Parathyroid adenoma (tissue), 2 donors: ENCODE measurements around the gene ITFG2.

Experiments used
- H2AFZ ChIP-seq: fragments of 300-600 bp; sonication (generic); one replicate; pipeline ENCODE4 v1.7.0; 2017; ENCODE audit warnings: antibody characterized with exemption, mild to moderate bottlenecking
- H3K27ac ChIP-seq: fragments of 300-600 bp; sonication (generic); one replicate; pipeline ENCODE4 v1.7.0; 2017
- H3K27me3 ChIP-seq: fragments of 300-600 bp; sonication (generic); one replicate; pipeline ENCODE4 v1.7.0; 2017; ENCODE audit warnings: low read length; ENCODE audit not compliant: control insufficient read depth, insufficient read depth
- H3K36me3 ChIP-seq: fragments of 300-600 bp; sonication (generic); one replicate; pipeline ENCODE4 v1.7.0; 2017; ENCODE audit warnings: low read length; ENCODE audit not compliant: control insufficient read depth, insufficient read depth
- H3K4me1 ChIP-seq: fragments of 300-600 bp; sonication (generic); one replicate; pipeline ENCODE4 v1.7.0; 2017; ENCODE audit warnings: control low read depth
- H3K4me2 ChIP-seq: fragments of 300-600 bp; sonication (generic); one replicate; pipeline ENCODE4 v1.7.0; 2017; ENCODE audit warnings: low read length
- H3K4me3 ChIP-seq: fragments of 300-600 bp; sonication (generic); one replicate; pipeline ENCODE4 v1.7.0; 2017; ENCODE audit warnings: low read depth, low read length
- H3K79me2 ChIP-seq: fragments of 300-600 bp; sonication (generic); one replicate; pipeline ENCODE4 v1.7.0; 2017; ENCODE audit warnings: control low read depth
- H3K9ac ChIP-seq: fragments of 300-600 bp; sonication (generic); one replicate; pipeline ENCODE4 v1.7.0; 2017; ENCODE audit warnings: mild to moderate bottlenecking
- H3K9me3 ChIP-seq: fragments of 300-600 bp; sonication (generic); one replicate; pipeline ENCODE4 v1.7.0; 2017; ENCODE audit warnings: low read length; ENCODE audit not compliant: control insufficient read depth
- TF ChIP-seq, protein P1 (sequence below): fragments of 300-600 bp; sonication (generic); IDR thresholded peaks from one replicate; pipeline ENCODE4 v1.7.0; 2017; ENCODE audit warnings: antibody characterized with exemption, mild to moderate bottlenecking
- donor health status: primary hyperparathyroidism.

Gene ITFG2

DNA sequence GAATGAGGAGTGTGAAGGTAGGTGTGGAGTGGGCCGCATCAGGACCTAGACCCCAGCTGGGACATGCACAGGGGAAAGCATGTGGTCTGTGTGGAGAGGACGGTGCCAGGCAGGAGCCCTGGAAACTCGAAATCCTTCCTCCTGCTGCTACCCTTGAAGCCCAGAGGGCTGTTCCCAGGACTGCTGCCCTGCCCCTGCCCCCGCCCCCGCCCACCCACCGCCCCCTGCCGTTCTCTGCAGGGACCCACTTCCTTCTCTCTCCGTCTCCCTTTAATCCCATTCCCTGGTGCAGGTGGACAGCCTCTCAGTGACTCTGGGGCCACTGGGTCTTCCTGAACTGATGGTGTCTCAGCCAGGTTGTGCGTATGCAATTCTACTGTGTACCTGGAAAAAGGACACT, 8.0 kb downstream of the ITFG2 start:
- TF ChIP-seq, protein P1, sequence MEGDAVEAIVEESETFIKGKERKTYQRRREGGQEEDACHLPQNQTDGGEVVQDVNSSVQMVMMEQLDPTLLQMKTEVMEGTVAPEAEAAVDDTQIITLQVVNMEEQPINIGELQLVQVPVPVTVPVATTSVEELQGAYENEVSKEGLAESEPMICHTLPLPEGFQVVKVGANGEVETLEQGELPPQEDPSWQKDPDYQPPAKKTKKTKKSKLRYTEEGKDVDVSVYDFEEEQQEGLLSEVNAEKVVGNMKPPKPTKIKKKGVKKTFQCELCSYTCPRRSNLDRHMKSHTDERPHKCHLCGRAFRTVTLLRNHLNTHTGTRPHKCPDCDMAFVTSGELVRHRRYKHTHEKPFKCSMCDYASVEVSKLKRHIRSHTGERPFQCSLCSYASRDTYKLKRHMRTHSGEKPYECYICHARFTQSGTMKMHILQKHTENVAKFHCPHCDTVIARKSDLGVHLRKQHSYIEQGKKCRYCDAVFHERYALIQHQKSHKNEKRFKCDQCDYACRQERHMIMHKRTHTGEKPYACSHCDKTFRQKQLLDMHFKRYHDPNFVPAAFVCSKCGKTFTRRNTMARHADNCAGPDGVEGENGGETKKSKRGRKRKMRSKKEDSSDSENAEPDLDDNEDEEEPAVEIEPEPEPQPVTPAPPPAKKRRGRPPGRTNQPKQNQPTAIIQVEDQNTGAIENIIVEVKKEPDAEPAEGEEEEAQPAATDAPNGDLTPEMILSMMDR = no peak
- Histone ChIP-seq H3K4me2 (no peak overlapping the region), H3K4me3 (no peak overlapping the region), H3K27me3 (no peaks in the 10 kb centered on the region), H3K36me3 (no peaks in the 10 kb centered on the region), H3K9ac (no peak overlapping the region), H3K27ac (no peak overlapping the region), H2AFZ (no peak overlapping the region), H3K79me2 (peaks cover 20% of the 10 kb centered on the region), H3K9me3 (no peaks in the 10 kb centered on the region), H3K4me1 (no peaks in the 10 kb centered on the region)

DNA sequence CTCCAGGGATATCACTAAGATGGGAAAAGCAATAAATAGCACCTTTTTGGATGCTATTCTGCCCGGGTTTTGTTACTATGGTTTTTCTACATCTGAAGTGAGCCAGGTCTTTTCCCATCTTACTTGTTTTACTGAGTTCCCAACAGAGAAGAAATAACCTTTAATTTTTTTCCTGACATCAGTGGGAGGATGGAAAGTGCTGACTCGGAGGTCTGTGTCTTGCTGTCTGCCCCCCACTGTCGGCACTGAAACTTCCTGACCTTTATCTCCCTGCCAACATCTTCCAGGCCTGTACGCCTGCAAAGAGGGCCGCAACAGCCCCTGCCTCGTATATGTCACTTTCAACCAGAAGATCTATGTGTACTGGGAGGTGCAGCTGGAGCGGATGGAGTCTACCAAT, 11.0 kb downstream of the ITFG2 start:
- Histone ChIP-seq H3K36me3 (no peaks in the 10 kb centered on the region), H3K79me2 (peaks cover 3% of the 10 kb centered on the region), H3K4me3 (no peak overlapping the region), H2AFZ (no peak overlapping the region), H3K4me1 (no peaks in the 10 kb centered on the region), H3K27me3 (no peaks in the 10 kb centered on the region), H3K9me3 (no peaks in the 10 kb centered on the region), H3K9ac (no peak overlapping the region), H3K4me2 (no peak overlapping the region), H3K27ac (no peak overlapping the region)
- TF ChIP-seq, protein P1 = no peak

DNA sequence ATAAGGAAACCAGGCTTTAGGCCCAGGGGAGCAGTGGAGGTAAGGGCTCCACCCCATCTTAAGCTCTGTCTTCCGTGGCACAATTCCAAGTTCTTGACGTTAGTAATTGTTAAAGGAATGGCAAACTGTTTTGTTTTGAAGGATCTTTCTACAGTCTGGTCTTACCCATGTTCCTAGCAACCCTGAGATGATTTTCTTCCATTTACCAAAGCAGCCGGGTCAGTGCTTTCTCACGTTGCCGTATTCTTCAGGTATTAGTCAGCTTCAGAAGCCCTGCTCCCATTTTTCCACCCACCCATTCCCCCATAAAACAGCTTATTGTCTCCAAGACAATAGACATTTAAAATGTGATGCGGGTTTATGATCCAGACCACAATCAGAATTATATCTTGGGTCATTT, 12.1 kb downstream of the ITFG2 start:
- H3K79me2 ChIP-seq = peaks cover 3% of the 10 kb centered on the region
- H3K9me3 ChIP-seq = no peaks in the 10 kb centered on the region
- H3K4me3 ChIP-seq = no peak overlapping the region
- no peak overlapping the region for H3K27ac ChIP-seq
- H3K4me1 ChIP-seq = no peaks in the 10 kb centered on the region
- no peaks in the 10 kb centered on the region for H3K27me3 ChIP-seq
- no peaks in the 10 kb centered on the region for H3K36me3 ChIP-seq
- H2AFZ ChIP-seq = no peak overlapping the region
- no peak overlapping the region for H3K9ac ChIP-seq
- TF ChIP-seq, protein P1 = no peak
- no peak overlapping the region for H3K4me2 ChIP-seq

DNA sequence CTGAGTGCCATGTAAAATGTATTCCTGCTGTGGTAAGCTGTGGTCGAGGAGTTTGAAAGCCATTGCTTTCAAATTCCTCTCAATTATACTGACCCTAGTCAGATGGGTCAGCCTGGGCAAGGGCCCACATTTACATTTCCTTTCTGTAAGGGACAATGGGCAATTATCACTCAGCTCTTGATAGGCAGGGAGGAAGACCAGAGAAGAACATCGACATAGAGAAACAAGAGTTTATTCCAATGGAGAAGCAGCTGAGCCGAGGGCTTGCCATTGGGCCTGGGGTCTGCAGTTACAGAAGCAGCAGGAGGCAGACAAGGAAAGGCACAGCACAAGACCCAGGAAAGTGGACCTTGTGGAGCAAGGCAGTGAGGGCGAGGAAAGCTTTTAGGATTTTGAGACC, 12.7 kb downstream of the ITFG2 start:
- Histone ChIP-seq H2AFZ (no peak overlapping the region), H3K4me3 (no peak overlapping the region), H3K27ac (no peak overlapping the region), H3K4me1 (no peaks in the 10 kb centered on the region), H3K9me3 (no peaks in the 10 kb centered on the region), H3K4me2 (no peak overlapping the region), H3K27me3 (no peaks in the 10 kb centered on the region), H3K79me2 (no peaks in the 10 kb centered on the region), H3K36me3 (no peaks in the 10 kb centered on the region), H3K9ac (no peak overlapping the region)
- TF ChIP-seq, protein P1 = no peak

DNA sequence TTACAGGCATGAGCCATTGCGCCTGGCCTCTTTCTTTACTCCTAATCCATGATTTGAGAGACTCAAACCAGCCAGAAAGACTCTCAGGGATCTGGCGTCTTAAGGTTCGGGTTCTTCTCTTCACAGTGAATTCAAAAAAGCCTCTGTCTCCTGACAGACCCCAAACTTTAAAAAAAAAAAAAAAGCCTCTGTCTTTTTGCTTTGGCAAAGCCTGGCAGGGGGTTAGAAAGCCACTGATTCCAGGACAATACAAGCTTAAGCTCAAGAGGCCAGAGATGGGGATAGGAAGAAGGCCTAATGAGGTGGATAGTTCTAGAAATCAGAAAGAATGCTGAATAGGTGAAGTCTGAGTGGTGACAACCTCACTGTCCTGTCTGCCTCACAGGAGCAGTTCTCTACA, 13.6 kb downstream of the ITFG2 start:
- H3K27me3 ChIP-seq = no peaks in the 10 kb centered on the region
- H3K36me3 ChIP-seq = no peaks in the 10 kb centered on the region
- H3K4me2 ChIP-seq = no peak overlapping the region
- H2AFZ ChIP-seq = no peak overlapping the region
- no peak overlapping the region for H3K27ac ChIP-seq
- no peaks in the 10 kb centered on the region for H3K9me3 ChIP-seq
- no peak overlapping the region for H3K4me3 ChIP-seq
- no peak overlapping the region for H3K9ac ChIP-seq
- H3K4me1 ChIP-seq = no peaks in the 10 kb centered on the region
- no peaks in the 10 kb centered on the region for H3K79me2 ChIP-seq
- TF ChIP-seq, protein P1 = no peak
